Activated CD4-positive, alpha-beta T cell treated with anti-CD3 and anti-CD28 coated beads for 36 hours (primary cell): ENCODE results near the gene OLFML2B. TPM values are rescaled to one million over a fixed set of nuclear protein-coding genes. Genes with fewer than 3 reads are reported as not detected.
A peak's percentile ranks its signal among the peaks of the same experiment; 100 is the strongest.

Experiments used
- ATAC-seq: fragments of 200-7000 bp; cut with Tn5 transposase; one replicate; pipeline ENCODE4 v1.10.0; 2021; ENCODE audit warnings: mild to moderate bottlenecking, moderate library complexity
- CTCF ChIA-PET: fragments of 350-600 bp; sonication (Branson Sonifier 250); formaldehyde crosslinking; loops from one replicate; lab custom pipeline; 2021; ENCODE audit warnings: antibody characterized with exemption; lab: Charles Lee
- POLR2A ChIA-PET: fragments of 350-600 bp; sonication (Branson Sonifier 250); formaldehyde crosslinking; loops from one replicate; lab custom pipeline; 2021; ENCODE audit warnings: antibody characterized with exemption, inconsistent platforms; lab: Charles Lee
- DNase-seq: peaks from one replicate; pipeline ENCODE4 v3.0.0-alpha.2; 2020
- H3K27ac Mint-ChIP-seq: one replicate; pipeline ENCODE4 v1.8.0; 2021; ENCODE audit warnings: mixed read lengths
- H3K27me3 Mint-ChIP-seq: one replicate; pipeline ENCODE4 v1.8.0; 2021; ENCODE audit warnings: mixed read lengths
- H3K36me3 Mint-ChIP-seq: one replicate; pipeline ENCODE4 v1.8.0; 2021; ENCODE audit warnings: low read depth, mixed read lengths
- H3K4me1 Mint-ChIP-seq: one replicate; pipeline ENCODE4 v1.8.0; 2021; ENCODE audit warnings: mixed read lengths
- H3K4me3 Mint-ChIP-seq: one replicate; pipeline ENCODE4 v1.8.0; 2021; ENCODE audit warnings: mild to moderate bottlenecking, moderate library complexity, mixed read lengths
- H3K9me3 Mint-ChIP-seq: one replicate; pipeline ENCODE4 v1.8.0; 2021; ENCODE audit warnings: low read depth, mixed read lengths
- intact Hi-C, 2 experiments: fragments of 100-400 bp; cut with DNase I in 1 of 2; cut with micrococcal nuclease in 1 of 2; formaldehyde crosslinking; loops; one replicate each; pipeline versions ENCODE4 v1.14.2 to v1.15.1; 2022 to 2024; cut with DNase I, micrococcal nuclease
- total RNA-seq, 2 experiments: library from RNA; stranded (reverse); gene quantifications; one replicate each; pipeline ENCODE4 v1.2.3, GENCODE V29; 2021

Gene OLFML2B
- total RNA-seq, 2 experiments from 2014 or later, result 0.14 to 0.28 TPM

- POLR2A ChIA-PET, result no interaction called here
- H3K4me3 Mint-ChIP-seq, result no peak overlapping the region
- DNase-seq (no peak), ATAC-seq (no peak)
- H3K27me3 Mint-ChIP-seq, result no peaks in the 10 kb centered on the region
- H3K27ac Mint-ChIP-seq, result no peak overlapping the region
- H3K9me3 Mint-ChIP-seq, result no peaks in the 10 kb centered on the region
- intact Hi-C loops, result no loop called here
- H3K4me1 Mint-ChIP-seq, result no peaks in the 10 kb centered on the region
- CTCF ChIA-PET, result interaction anchor here (1.0 kb wide), 1 partner anchor 30 kb away, joined by 3 read pairs; no protein-coding TSS in a partner anchor
- peaks cover 39% of the 10 kb centered on the region for H3K36me3 Mint-ChIP-seq
Measured at GRCh38 chr1:161945306-161946060, 78.2 kb downstream of the OLFML2B start.

DNA sequence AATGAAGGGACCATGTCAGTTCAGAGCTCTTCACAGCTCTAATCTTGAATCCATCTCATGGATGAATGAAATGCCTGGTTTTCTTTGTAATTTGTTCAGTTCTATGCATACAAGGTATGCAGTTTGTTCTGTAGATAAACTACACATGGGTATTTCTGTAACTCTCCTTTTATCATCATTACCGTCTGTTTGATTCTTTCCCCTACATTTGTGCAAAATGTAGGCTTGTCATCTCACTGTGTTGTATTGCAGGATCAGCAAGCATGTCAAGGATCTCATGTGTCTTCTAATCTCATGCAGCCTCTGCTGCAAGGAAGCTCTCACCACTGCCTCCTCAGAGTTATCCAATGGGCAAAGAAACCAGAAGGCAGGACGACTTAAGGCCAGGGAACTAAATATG, 79.3 kb downstream of the OLFML2B start:
- Mint-ChIP-seq H3K4me1 (no peaks in the 10 kb centered on the region), H3K27me3 (no peaks in the 10 kb centered on the region), H3K9me3 (no peaks in the 10 kb centered on the region), H3K4me3 (no peak overlapping the region), H3K36me3 (peaks cover 38% of the 10 kb centered on the region), H3K27ac (no peak overlapping the region)
- intact Hi-C loops, result no loop called here
- no peak for ATAC-seq
- POLR2A ChIA-PET, result no interaction called here
- CTCF ChIA-PET, result interaction anchor here (1.1 kb wide), 1 partner anchor 9 kb away, joined by 3 read pairs; no protein-coding TSS in a partner anchor
- DNase-seq, result no peak

DNA sequence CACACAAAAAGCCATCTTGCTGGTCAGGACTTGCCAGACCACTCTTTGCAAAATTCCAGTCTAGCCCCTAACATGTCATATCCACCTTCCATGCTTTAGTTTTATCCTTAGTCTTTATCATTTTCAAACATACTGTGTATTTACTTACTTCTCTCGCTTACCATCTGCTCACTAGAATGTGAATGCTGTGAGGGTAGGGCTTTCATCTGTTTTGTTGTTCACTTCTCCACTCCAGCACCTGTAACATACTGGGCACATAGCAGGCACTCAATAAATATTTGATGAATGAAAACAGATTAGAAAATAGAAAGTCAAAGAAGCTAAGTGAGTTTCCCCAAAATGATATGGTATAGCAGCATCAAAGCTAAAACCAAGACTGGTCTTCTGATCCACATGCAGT, 79.9 kb downstream of the OLFML2B start:
- no peak for DNase-seq
- ChIA-PET CTCF (interaction anchor here (1.1 kb wide), 1 partner anchor 10 kb away, joined by 3 read pairs; no protein-coding TSS in a partner anchor), POLR2A (no interaction called here)
- Mint-ChIP-seq H3K9me3 (no peaks in the 10 kb centered on the region), H3K36me3 (peaks cover 36% of the 10 kb centered on the region), H3K27ac (no peak overlapping the region), H3K27me3 (no peaks in the 10 kb centered on the region), H3K4me1 (no peaks in the 10 kb centered on the region), H3K4me3 (no peak overlapping the region)
- no peak for ATAC-seq
- intact Hi-C loops, result no loop called here

DNA sequence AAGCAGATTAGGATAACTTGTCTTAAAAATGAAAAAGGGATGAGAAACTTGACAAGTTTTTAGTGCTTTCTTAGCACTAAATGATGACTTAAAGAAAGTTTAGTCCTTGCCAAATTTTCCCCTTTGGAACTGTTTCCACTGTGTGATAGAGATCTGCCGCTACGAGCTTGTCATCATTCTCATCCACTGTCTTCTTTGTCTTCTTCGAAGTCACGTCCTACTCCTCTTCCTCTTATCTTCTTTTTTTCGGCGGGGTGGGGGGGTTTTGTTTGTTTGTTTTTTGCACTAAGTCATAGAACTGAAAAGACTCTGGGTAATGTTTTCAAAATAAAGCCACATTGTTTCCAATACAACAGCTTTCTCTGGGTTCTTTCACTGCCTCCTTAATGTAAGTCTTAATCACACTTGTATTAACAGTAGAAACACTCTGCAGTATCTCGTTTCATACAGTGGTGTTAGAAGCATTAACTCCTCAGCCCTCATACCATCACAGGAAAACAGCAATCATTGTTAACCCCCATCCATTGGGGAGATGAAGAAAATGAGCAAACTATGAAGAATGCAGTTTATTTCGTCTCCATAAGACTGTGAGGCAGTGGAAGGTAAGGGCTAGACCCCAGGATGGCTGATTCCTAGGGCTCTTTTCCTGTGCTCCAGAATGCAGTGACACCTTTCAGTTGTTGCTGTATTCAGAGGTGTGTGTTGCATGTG, 81.8 kb downstream of the OLFML2B start:
- H3K4me1 Mint-ChIP-seq, result peaks cover 3% of the 10 kb centered on the region
- H3K9me3 Mint-ChIP-seq, result no peaks in the 10 kb centered on the region
- H3K27me3 Mint-ChIP-seq, result no peaks in the 10 kb centered on the region
- H3K4me3 Mint-ChIP-seq, result no peak overlapping the region
- intact Hi-C loops, result no loop called here
- no peak overlapping the region for H3K27ac Mint-ChIP-seq
- CTCF ChIA-PET, result interaction anchor here (0.6 to 1.4 kb wide), 2 partner anchors 78 to 95 kb away, joined by 3 to 4 read pairs; no protein-coding TSS in a partner anchor
- no peak for ATAC-seq
- peaks cover 32% of the 10 kb centered on the region for H3K36me3 Mint-ChIP-seq
- POLR2A ChIA-PET, result no interaction called here
- no peak for DNase-seq

GRCh38 chr1:161940866-161941591, 82.6 kb downstream of the OLFML2B start:
- intact Hi-C loops, result no loop called here
- peaks cover 8% of the 10 kb centered on the region for H3K4me1 Mint-ChIP-seq
- no peaks in the 10 kb centered on the region for H3K27me3 Mint-ChIP-seq
- H3K36me3 Mint-ChIP-seq, result peaks cover 35% of the 10 kb centered on the region
- ATAC-seq (no peak), DNase-seq (no peak)
- H3K4me3 Mint-ChIP-seq, result no peak overlapping the region
- H3K9me3 Mint-ChIP-seq, result no peaks in the 10 kb centered on the region
- POLR2A ChIA-PET, result no interaction called here
- no peak overlapping the region for H3K27ac Mint-ChIP-seq
- CTCF ChIA-PET, result interaction anchor here (0.6 to 1.4 kb wide), 2 partner anchors 77 to 96 kb away, joined by 3 to 4 read pairs; no protein-coding TSS in a partner anchor

DNA sequence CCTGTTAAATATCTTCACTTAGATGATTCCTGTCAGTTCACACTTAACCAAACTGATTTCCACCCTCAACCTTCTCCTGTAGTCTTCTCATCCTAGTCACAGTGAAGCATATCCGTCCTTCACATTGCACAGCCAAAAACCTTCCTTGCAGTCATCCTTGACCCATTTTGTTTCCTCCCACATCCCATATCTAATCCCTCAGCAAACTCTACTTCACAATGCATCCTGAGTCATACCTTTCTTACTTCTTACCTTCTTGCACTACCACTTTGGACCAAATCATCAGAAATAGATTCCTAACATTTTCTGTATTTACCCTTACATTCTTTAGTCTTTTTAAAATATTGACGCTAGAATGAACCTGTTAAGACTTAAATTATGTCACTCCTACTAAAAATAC, 86.9 kb downstream of the OLFML2B start:
- peaks cover 12% of the 10 kb centered on the region for H3K36me3 Mint-ChIP-seq
- H3K4me3 Mint-ChIP-seq, result no peak overlapping the region
- no peaks in the 10 kb centered on the region for H3K27me3 Mint-ChIP-seq
- peaks cover 1% of the 10 kb centered on the region for H3K9me3 Mint-ChIP-seq
- intact Hi-C loops, result no loop called here
- DNase-seq (no peak), ATAC-seq (no peak)
- peaks cover 43% of the 10 kb centered on the region for H3K4me1 Mint-ChIP-seq
- no peak overlapping the region for H3K27ac Mint-ChIP-seq
- CTCF ChIA-PET, result no interaction called here
- POLR2A ChIA-PET, result no interaction called here

- ChIA-PET POLR2A (no interaction called here), CTCF (interaction anchor here (0.9 kb wide), 1 partner anchor 17 kb away, joined by 3 read pairs; no protein-coding TSS in a partner anchor)
- Mint-ChIP-seq H3K36me3 (peaks cover 8% of the 10 kb centered on the region), H3K4me1 (peaks cover 46% of the 10 kb centered on the region), H3K27ac (peak overlapping the region; percentile 84), H3K4me3 (no peak overlapping the region), H3K9me3 (peaks cover 1% of the 10 kb centered on the region), H3K27me3 (no peaks in the 10 kb centered on the region)
- intact Hi-C loops, result no loop called here
- DNase-seq (no peak), ATAC-seq (no peak)
Measured at GRCh38 chr1:161935264-161935663, 88.4 kb downstream of the OLFML2B start.

DNA sequence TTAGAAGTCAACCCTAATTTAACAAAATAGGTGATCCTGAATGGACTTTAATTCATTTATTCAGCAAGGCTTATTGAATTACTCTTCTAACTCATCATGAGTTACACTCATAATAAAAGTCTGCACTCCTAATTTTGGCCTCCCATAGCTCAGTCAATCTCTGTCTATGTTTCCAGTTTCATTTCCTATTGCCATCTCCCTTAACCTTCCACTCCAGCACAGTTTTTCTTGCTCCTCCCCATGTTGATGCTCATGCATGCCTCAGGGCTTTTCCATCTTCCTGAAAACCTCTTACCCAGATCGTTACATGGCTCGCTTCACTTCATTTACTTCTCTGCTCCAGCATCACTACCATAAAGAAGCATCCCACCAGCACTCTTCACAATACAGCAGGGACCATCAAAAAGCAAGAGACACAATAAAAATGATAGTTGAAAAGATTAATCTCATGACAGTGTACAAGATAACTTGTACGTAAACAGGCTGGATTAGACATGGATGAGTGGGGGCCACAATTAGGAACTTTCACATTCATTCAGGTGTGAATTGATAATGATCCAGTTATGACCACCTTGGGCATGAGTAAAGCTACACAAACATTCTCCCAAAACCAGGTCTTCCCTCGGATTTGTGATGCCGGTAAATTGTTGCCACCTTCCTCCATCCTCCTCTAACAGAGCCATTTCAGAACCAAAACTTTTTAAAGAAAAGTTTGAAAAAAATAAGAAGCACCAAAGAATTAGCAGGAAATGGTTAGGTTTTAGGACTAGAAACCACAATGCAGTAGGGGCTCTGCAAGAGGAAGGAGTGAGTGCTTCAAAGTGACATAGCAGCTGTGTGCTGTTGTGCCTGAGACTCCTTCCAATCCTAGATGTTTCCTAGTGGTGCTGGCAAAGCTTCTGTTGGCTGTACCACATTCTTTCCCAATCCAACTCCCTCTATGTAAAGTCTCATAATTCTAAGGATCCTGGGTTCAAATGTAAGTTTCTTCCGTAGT, 89.8 kb downstream of the OLFML2B start:
- Mint-ChIP-seq H3K9me3 (peaks cover 1% of the 10 kb centered on the region), H3K4me3 (peak overlapping the region; percentile 2), H3K27me3 (no peaks in the 10 kb centered on the region), H3K27ac (peak overlapping the region; percentile 84), H3K36me3 (peaks cover 12% of the 10 kb centered on the region), H3K4me1 (peaks cover 52% of the 10 kb centered on the region)
- DNase-seq (no peak), ATAC-seq (peak; percentile 81)
- CTCF ChIA-PET, result interaction anchor here (1.2 to 1.5 kb wide), 2 partner anchors 13 to 141 kb away, joined by 3 to 4 read pairs; no protein-coding TSS in a partner anchor
- POLR2A ChIA-PET, result no interaction called here
- intact Hi-C loops, result loop anchor here in 1 of 2 experiments (1.0 kb wide), 2 partner anchors 19 to 28 kb away; no protein-coding TSS in a partner anchor
